Osteoblast (primary cell): Measurements from ENCODE around the gene BTG3. TPM values are rescaled to one million over a fixed set of nuclear protein-coding genes. Genes with fewer than 3 reads are reported as not detected.
A peak's percentile ranks its signal among the peaks of the same experiment; 100 is the strongest.

Experiments
- DNase-seq: peaks from one replicate; pipeline ENCODE4 v3.0.0; 2011; ENCODE audit warnings: low spot score, mixed read lengths; ENCODE audit not compliant: insufficient read length; ENCODE audit errors: missing footprints
- H2AFZ ChIP-seq: 2 replicates; pipeline ENCODE4 v1.6.0; 2011; ENCODE audit warnings: mild to moderate bottlenecking, low read length
- H3K27ac ChIP-seq: 2 replicates; pipeline ENCODE4 v1.5.1; 2011; ENCODE audit warnings: mild to moderate bottlenecking, low read depth, low read length, moderate library complexity
- H3K27me3 ChIP-seq: 2 replicates; pipeline ENCODE4 v1.6.0; 2012; ENCODE audit warnings: mild to moderate bottlenecking, control low read depth, inconsistent platforms, low read length, moderate library complexity; ENCODE audit not compliant: insufficient read depth
- H3K36me3 ChIP-seq: 2 replicates; pipeline ENCODE4 v1.5.1; 2011; ENCODE audit warnings: mild to moderate bottlenecking, low read length, control low read depth, moderate library complexity; ENCODE audit not compliant: insufficient read depth
- H3K4me1 ChIP-seq: 2 replicates; pipeline ENCODE4 v1.5.1; 2011; ENCODE audit warnings: mild to moderate bottlenecking, low read length, control low read depth, moderate library complexity; ENCODE audit not compliant: insufficient read depth
- H3K4me2 ChIP-seq: 2 replicates; pipeline ENCODE4 v1.6.0; 2011; ENCODE audit warnings: mild to moderate bottlenecking, low read length; ENCODE audit not compliant: insufficient read depth
- H3K4me3 ChIP-seq: fragments of 200-600 bp; sonication (generic); 3 replicates; pipeline ENCODE4 v1.5.1; 2012; ENCODE audit warnings: mild to moderate bottlenecking, low read length, inconsistent platforms; ENCODE audit not compliant: insufficient read depth
- H3K79me2 ChIP-seq: 2 replicates; pipeline ENCODE4 v1.6.0; 2012; ENCODE audit warnings: mild to moderate bottlenecking, low read length, control low read depth, inconsistent platforms; ENCODE audit not compliant: insufficient read depth
- H3K9me3 ChIP-seq: 2 replicates; pipeline ENCODE4 v1.5.1; 2011; ENCODE audit warnings: low read depth, low read length, control low read depth
- H4K20me1 ChIP-seq: 2 replicates; pipeline ENCODE4 v1.6.0; 2012; ENCODE audit warnings: mild to moderate bottlenecking, low read length, control low read depth; ENCODE audit not compliant: insufficient read depth
- CTCF ChIP-seq: IDR thresholded peaks from 2 replicates; pipeline ENCODE4 v1.5.1; 2011; ENCODE audit warnings: mild to moderate bottlenecking, low read depth, low read length, moderate library complexity; ENCODE audit errors: extremely low read depth
- total RNA-seq: library from RNA; depleted of rRNA; stranded (reverse); fragments of >200 nt; gene quantifications from 2 replicates; pipeline ENCODE4 v1.2.3, GENCODE V29; 2012

The BTG3 gene
- total RNA-seq, 1 donor = 22.4 TPM

GRCh38 chr21:17616831-17617230, 4.1 kb upstream of the BTG3 start:
- Histone ChIP-seq H3K4me2 (no peak overlapping the region), H3K36me3 (no peaks in the 10 kb centered on the region), H3K79me2 (peaks cover 1% of the 10 kb centered on the region), H3K27me3 (no peaks in the 10 kb centered on the region), H3K9me3 (no peaks in the 10 kb centered on the region), H2AFZ (no peak overlapping the region), H3K27ac (no peak overlapping the region), H4K20me1 (no peaks in the 10 kb centered on the region), H3K4me3 (no peak overlapping the region), H3K4me1 (peaks cover 3% of the 10 kb centered on the region)
- no peak for DNase-seq
- TF ChIP-seq CTCF = no peak

- Histone ChIP-seq H3K4me2 (peak overlapping the region; percentile 94), H3K27me3 (no peaks in the 10 kb centered on the region), H4K20me1 (no peaks in the 10 kb centered on the region), H3K4me1 (peaks cover 14% of the 10 kb centered on the region), H3K36me3 (peaks cover 4% of the 10 kb centered on the region), H3K79me2 (peaks cover 37% of the 10 kb centered on the region), H2AFZ (peak overlapping the region; percentile 96), H3K9me3 (no peaks in the 10 kb centered on the region), H3K27ac (peak overlapping the region; percentile 18), H3K4me3 (peak overlapping the region; percentile 81)
- TF ChIP-seq CTCF = no peak
- peak; percentile 42 for DNase-seq
Measured at GRCh38 chr21:17613242-17613676, 558 bp upstream of the BTG3 start.

- no peak for TF ChIP-seq CTCF
- peak overlapping the region; percentile 84 for H2AFZ ChIP-seq
- H3K27ac ChIP-seq = peak overlapping the region; percentile 97
- peak overlapping the region; percentile 94 for H3K4me2 ChIP-seq
- peaks cover 48% of the 10 kb centered on the region for H3K79me2 ChIP-seq
- DNase-seq = peak; percentile 84
- peaks cover 24% of the 10 kb centered on the region for H3K4me1 ChIP-seq
- no peaks in the 10 kb centered on the region for H4K20me1 ChIP-seq
- H3K27me3 ChIP-seq = no peaks in the 10 kb centered on the region
- peak overlapping the region; percentile 81 for H3K4me3 ChIP-seq
- H3K36me3 ChIP-seq = peaks cover 10% of the 10 kb centered on the region
- no peaks in the 10 kb centered on the region for H3K9me3 ChIP-seq
Measured at GRCh38 chr21:17612023-17612564, 607 bp downstream of the BTG3 start.

GRCh38 chr21:17611414-17612022, 1.2 kb downstream of the BTG3 start:
- H3K27me3 ChIP-seq = no peaks in the 10 kb centered on the region
- H3K4me3 ChIP-seq = peak overlapping the region; percentile 81
- H4K20me1 ChIP-seq = no peaks in the 10 kb centered on the region
- no peaks in the 10 kb centered on the region for H3K9me3 ChIP-seq
- peak overlapping the region; percentile 94 for H3K4me2 ChIP-seq
- H3K4me1 ChIP-seq = peaks cover 26% of the 10 kb centered on the region
- peak; percentile 96 for DNase-seq
- H3K36me3 ChIP-seq = peaks cover 10% of the 10 kb centered on the region
- TF ChIP-seq CTCF = no peak
- H2AFZ ChIP-seq = peak overlapping the region; percentile 84
- H3K79me2 ChIP-seq = peaks cover 53% of the 10 kb centered on the region
- peak overlapping the region; percentile 97 for H3K27ac ChIP-seq
